ENCODE measurements around the gene ZDHHC18.
A peak's percentile ranks its signal among the peaks of the same experiment; 100 is the strongest.

The ZDHHC18 gene

DNA sequence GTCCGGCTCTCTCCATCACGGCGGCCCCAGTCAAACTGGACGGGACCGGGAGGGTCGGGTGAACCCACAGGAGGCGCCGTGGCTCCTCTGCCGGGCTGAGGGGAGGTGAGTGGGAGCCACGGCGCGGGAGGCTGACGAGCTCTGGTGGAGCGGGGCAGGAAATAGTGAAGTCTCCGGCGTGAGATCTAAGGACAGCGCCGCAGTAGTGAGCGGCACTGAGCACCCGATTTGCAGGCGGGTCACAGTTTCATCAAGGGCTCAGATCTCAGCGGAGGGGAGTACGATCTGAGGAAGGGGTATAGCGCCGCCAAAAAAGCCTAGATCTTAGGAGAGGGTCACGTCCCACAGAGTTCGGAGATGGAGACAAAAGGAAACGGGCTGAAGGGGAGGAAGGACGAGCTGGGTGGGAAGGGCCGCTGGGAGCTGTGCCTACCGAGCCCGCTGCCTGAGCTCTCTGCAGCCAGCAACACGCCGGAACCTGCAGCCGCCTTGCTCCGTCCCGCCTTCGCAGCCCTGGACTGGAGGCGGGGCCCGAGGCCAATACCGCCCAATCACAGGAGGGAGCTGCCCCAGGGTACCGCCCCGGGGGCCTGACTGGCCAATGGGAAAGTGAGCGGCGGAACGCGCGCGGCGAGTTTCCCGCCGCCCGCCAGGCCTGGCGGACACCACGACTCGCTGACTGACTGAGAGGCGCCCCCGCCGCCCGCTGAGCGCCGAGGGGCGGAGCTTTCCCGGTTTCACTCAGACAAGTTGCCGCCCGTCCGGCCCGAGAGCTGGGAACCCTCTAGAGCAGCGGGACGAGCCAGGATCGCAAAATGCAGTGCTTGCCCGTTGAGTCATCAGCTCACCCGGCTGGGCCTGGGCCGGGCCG lies 38.4 kb downstream of the ZDHHC18 start (continued):
- TF ChIP-seq, protein P1, sequence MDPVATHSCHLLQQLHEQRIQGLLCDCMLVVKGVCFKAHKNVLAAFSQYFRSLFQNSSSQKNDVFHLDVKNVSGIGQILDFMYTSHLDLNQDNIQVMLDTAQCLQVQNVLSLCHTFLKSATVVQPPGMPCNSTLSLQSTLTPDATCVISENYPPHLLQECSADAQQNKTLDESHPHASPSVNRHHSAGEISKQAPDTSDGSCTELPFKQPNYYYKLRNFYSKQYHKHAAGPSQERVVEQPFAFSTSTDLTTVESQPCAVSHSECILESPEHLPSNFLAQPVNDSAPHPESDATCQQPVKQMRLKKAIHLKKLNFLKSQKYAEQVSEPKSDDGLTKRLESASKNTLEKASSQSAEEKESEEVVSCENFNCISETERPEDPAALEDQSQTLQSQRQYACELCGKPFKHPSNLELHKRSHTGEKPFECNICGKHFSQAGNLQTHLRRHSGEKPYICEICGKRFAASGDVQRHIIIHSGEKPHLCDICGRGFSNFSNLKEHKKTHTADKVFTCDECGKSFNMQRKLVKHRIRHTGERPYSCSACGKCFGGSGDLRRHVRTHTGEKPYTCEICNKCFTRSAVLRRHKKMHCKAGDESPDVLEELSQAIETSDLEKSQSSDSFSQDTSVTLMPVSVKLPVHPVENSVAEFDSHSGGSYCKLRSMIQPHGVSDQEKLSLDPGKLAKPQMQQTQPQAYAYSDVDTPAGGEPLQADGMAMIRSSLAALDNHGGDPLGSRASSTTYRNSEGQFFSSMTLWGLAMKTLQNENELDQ (tag by site-specific recombination; IDR thresholded peaks at IDR 0.05; ENCODE audit: low read depth) = no peak
- TF ChIP-seq ZNF791 (tag by site-specific recombination; IDR thresholded peaks at IDR 0.05) (no peak), ZNF510 (tag by site-specific recombination; IDR thresholded peaks at IDR 0.05; ENCODE audit: insufficient replicate concordance) (no peak), ZNF747 (tag by site-specific recombination; IDR thresholded peaks at IDR 0.05) (no peak), ZNF341 (tag by site-specific recombination; IDR thresholded peaks at IDR 0.05; ENCODE audit: low read depth) (peak; percentile 76), ZNF433 (tag by site-specific recombination; IDR thresholded peaks at IDR 0.05; ENCODE audit: low read depth) (no peak), ZNF146 (tag by site-specific recombination; IDR thresholded peaks at IDR 0.05) (no peak), HOXC10 (CRISPR knock-in tag; IDR thresholded peaks at IDR 0.05) (0 out of 2 replicates have a peak, but pooled peaks have one; percentile 22), MZF1 (tag by site-specific recombination; IDR thresholded peaks at IDR 0.05; ENCODE audit: borderline replicate concordance) (no peak), GLIS1 (tag by site-specific recombination; IDR thresholded peaks at IDR 0.05) (0 out of 2 replicates have a peak, but pooled peaks have one; percentile 22), ZEB2 (tag by site-specific recombination; IDR thresholded peaks at IDR 0.05) (peak; percentile 97), ZBTB21 (tag by site-specific recombination; IDR thresholded peaks at IDR 0.05) (no peak; the same call in 1 of the 2 replicates), IKZF3 (tag by site-specific recombination; IDR thresholded peaks at IDR 0.05) (peak; percentile 98), ZNF658 (tag by site-specific recombination; IDR thresholded peaks at IDR 0.05) (no peak), ZSCAN23 (tag by site-specific recombination; IDR thresholded peaks at IDR 0.05) (no peak)
- TF ChIP-seq, protein P2, sequence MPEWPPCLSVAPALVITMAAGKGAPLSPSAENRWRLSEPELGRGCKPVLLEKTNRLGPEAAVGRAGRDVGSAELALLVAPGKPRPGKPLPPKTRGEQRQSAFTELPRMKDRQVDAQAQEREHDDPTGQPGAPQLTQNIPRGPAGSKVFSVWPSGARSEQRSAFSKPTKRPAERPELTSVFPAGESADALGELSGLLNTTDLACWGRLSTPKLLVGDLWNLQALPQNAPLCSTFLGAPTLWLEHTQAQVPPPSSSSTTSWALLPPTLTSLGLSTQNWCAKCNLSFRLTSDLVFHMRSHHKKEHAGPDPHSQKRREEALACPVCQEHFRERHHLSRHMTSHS (tag by site-specific recombination; IDR thresholded peaks at IDR 0.05) = no peak
- TF ChIP-seq, protein P3, sequence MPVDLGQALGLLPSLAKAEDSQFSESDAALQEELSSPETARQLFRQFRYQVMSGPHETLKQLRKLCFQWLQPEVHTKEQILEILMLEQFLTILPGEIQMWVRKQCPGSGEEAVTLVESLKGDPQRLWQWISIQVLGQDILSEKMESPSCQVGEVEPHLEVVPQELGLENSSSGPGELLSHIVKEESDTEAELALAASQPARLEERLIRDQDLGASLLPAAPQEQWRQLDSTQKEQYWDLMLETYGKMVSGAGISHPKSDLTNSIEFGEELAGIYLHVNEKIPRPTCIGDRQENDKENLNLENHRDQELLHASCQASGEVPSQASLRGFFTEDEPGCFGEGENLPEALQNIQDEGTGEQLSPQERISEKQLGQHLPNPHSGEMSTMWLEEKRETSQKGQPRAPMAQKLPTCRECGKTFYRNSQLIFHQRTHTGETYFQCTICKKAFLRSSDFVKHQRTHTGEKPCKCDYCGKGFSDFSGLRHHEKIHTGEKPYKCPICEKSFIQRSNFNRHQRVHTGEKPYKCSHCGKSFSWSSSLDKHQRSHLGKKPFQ (tag by site-specific recombination; IDR thresholded peaks at IDR 0.05) = no peak
- TF ChIP-seq, protein P4, sequence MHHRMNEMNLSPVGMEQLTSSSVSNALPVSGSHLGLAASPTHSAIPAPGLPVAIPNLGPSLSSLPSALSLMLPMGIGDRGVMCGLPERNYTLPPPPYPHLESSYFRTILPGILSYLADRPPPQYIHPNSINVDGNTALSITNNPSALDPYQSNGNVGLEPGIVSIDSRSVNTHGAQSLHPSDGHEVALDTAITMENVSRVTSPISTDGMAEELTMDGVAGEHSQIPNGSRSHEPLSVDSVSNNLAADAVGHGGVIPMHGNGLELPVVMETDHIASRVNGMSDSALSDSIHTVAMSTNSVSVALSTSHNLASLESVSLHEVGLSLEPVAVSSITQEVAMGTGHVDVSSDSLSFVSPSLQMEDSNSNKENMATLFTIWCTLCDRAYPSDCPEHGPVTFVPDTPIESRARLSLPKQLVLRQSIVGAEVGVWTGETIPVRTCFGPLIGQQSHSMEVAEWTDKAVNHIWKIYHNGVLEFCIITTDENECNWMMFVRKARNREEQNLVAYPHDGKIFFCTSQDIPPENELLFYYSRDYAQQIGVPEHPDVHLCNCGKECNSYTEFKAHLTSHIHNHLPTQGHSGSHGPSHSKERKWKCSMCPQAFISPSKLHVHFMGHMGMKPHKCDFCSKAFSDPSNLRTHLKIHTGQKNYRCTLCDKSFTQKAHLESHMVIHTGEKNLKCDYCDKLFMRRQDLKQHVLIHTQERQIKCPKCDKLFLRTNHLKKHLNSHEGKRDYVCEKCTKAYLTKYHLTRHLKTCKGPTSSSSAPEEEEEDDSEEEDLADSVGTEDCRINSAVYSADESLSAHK (tag by site-specific recombination; IDR thresholded peaks at IDR 0.05) = peak; percentile 61
- TF ChIP-seq, protein P5, sequence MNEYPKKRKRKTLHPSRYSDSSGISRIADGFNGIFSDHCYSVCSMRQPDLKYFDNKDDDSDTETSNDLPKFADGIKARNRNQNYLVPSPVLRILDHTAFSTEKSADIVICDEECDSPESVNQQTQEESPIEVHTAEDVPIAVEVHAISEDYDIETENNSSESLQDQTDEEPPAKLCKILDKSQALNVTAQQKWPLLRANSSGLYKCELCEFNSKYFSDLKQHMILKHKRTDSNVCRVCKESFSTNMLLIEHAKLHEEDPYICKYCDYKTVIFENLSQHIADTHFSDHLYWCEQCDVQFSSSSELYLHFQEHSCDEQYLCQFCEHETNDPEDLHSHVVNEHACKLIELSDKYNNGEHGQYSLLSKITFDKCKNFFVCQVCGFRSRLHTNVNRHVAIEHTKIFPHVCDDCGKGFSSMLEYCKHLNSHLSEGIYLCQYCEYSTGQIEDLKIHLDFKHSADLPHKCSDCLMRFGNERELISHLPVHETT (tag by site-specific recombination; IDR thresholded peaks at IDR 0.05) = peak; percentile 39; the same call in 1 of the 2 replicates
- TF ChIP-seq, protein P6, sequence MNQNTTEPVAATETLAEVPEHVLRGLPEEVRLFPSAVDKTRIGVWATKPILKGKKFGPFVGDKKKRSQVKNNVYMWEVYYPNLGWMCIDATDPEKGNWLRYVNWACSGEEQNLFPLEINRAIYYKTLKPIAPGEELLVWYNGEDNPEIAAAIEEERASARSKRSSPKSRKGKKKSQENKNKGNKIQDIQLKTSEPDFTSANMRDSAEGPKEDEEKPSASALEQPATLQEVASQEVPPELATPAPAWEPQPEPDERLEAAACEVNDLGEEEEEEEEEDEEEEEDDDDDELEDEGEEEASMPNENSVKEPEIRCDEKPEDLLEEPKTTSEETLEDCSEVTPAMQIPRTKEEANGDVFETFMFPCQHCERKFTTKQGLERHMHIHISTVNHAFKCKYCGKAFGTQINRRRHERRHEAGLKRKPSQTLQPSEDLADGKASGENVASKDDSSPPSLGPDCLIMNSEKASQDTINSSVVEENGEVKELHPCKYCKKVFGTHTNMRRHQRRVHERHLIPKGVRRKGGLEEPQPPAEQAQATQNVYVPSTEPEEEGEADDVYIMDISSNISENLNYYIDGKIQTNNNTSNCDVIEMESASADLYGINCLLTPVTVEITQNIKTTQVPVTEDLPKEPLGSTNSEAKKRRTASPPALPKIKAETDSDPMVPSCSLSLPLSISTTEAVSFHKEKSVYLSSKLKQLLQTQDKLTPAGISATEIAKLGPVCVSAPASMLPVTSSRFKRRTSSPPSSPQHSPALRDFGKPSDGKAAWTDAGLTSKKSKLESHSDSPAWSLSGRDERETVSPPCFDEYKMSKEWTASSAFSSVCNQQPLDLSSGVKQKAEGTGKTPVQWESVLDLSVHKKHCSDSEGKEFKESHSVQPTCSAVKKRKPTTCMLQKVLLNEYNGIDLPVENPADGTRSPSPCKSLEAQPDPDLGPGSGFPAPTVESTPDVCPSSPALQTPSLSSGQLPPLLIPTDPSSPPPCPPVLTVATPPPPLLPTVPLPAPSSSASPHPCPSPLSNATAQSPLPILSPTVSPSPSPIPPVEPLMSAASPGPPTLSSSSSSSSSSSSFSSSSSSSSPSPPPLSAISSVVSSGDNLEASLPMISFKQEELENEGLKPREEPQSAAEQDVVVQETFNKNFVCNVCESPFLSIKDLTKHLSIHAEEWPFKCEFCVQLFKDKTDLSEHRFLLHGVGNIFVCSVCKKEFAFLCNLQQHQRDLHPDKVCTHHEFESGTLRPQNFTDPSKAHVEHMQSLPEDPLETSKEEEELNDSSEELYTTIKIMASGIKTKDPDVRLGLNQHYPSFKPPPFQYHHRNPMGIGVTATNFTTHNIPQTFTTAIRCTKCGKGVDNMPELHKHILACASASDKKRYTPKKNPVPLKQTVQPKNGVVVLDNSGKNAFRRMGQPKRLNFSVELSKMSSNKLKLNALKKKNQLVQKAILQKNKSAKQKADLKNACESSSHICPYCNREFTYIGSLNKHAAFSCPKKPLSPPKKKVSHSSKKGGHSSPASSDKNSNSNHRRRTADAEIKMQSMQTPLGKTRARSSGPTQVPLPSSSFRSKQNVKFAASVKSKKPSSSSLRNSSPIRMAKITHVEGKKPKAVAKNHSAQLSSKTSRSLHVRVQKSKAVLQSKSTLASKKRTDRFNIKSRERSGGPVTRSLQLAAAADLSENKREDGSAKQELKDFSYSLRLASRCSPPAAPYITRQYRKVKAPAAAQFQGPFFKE (tag by site-specific recombination; IDR thresholded peaks at IDR 0.05; ENCODE audit: borderline replicate concordance) = no peak
- TF ChIP-seq, protein P7, sequence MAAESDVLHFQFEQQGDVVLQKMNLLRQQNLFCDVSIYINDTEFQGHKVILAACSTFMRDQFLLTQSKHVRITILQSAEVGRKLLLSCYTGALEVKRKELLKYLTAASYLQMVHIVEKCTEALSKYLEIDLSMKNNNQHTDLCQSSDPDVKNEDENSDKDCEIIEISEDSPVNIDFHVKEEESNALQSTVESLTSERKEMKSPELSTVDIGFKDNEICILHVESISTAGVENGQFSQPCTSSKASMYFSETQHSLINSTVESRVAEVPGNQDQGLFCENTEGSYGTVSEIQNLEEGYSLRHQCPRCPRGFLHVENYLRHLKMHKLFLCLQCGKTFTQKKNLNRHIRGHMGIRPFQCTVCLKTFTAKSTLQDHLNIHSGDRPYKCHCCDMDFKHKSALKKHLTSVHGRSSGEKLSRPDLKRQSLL (tag by site-specific recombination; IDR thresholded peaks at IDR 0.05) = peak; percentile 52; the same call in 1 of the 2 replicates

All from HEK293 (cell line).